ENCODE results near the gene PRKCQ. TPM values are rescaled to one million over a fixed set of nuclear protein-coding genes. Genes with fewer than 3 reads are reported as not detected.

Gene PRKCQ
- total RNA-seq, 1 experiment from 2014 or later, result 4.0 TPM

DNA sequence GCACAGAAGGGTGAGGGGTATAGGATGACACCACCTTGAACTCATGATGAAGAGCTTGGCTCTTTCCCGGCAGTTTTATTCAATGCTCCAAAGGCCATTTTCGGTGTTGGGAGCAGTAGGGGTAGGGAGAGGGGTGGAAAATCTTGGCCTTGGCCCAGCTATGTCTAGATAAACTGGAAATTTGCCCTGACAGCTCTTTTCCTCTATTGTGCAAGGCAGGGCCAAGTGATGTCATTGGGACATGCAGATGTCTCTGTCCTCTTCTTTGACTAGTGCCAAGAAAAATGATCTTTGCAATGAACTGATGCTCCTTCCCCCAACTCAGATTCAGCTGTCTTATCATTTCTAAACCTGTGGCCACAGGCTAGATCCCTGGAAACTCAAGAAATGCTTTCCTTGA lies 27.7 kb upstream of the PRKCQ start:
- no peak overlapping the region for H3K4me3 ChIP-seq
- H3K36me3 ChIP-seq (ENCODE audit: low read depth), result no peaks in the 10 kb centered on the region
- H3F3A ChIP-seq (ENCODE audit: insufficient read depth, low read depth), result no peaks in the 10 kb centered on the region
- BruUV-seq (replicated peaks), result no TSS peak
- H3K27ac ChIP-seq, result no peak overlapping the region
- H3K4me1 ChIP-seq (replicated peaks; ENCODE audit: insufficient read depth), result no peaks in the 10 kb centered on the region
- no peaks in the 10 kb centered on the region for H3K79me2 ChIP-seq (ENCODE audit: low read depth)
- TF ChIP-seq, protein P1, sequence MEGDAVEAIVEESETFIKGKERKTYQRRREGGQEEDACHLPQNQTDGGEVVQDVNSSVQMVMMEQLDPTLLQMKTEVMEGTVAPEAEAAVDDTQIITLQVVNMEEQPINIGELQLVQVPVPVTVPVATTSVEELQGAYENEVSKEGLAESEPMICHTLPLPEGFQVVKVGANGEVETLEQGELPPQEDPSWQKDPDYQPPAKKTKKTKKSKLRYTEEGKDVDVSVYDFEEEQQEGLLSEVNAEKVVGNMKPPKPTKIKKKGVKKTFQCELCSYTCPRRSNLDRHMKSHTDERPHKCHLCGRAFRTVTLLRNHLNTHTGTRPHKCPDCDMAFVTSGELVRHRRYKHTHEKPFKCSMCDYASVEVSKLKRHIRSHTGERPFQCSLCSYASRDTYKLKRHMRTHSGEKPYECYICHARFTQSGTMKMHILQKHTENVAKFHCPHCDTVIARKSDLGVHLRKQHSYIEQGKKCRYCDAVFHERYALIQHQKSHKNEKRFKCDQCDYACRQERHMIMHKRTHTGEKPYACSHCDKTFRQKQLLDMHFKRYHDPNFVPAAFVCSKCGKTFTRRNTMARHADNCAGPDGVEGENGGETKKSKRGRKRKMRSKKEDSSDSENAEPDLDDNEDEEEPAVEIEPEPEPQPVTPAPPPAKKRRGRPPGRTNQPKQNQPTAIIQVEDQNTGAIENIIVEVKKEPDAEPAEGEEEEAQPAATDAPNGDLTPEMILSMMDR (conservative IDR thresholded peaks at IDR 0.05), result no peak
- no peak for TF ChIP-seq EZH2 (IDR thresholded peaks at IDR 0.05; ENCODE audit: low read depth)
- no peak overlapping the region for H2AFZ ChIP-seq
- no peaks in the 10 kb centered on the region for H4K20me1 ChIP-seq (ENCODE audit: insufficient read depth)
- DNase-seq, result no peak
- H3K27me3 ChIP-seq (ENCODE audit: insufficient read depth, low read depth), result peaks cover 3% of the 10 kb centered on the region; the same call in 1 of the 2 replicates
- no peaks in the 10 kb centered on the region for H3K9me3 ChIP-seq (ENCODE audit: insufficient read depth, low read depth)
- H3K4me2 ChIP-seq, result no peak overlapping the region
- H3K9me2 ChIP-seq (ENCODE audit: insufficient read depth), result no peaks in the 10 kb centered on the region
- ChIA-PET POLR2A (ENCODE audit: unreplicated experiment) (no interaction called here), CTCF (interaction anchor here (0.6 kb wide), 1 partner anchor 1437 kb away, joined by 3 read pairs; no protein-coding TSS in a partner anchor)
- intact Hi-C loops (cut with micrococcal nuclease; ENCODE audit: unreplicated experiment), result no loop called here

DNA sequence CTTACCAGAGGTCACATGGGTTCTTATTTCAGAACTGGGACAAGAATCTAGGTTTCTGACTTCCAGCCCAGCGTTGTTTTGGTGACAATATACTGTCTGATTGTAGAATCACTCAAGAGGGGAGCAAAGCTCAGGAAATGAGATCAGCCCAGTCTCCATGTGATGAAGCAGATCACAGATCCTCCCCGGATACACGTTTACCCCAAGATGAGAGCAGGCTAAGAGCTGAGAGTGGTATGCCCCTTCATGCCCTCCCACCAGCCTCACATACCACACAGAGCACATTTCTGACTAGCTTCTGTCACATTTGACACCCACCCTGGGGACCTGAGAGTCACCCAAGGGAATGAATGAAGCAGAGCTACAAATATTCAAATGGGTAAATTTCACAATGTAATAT lies 27.1 kb upstream of the PRKCQ start:
- no peaks in the 10 kb centered on the region for H3K9me3 ChIP-seq (ENCODE audit: insufficient read depth, low read depth)
- H3K27me3 ChIP-seq (ENCODE audit: insufficient read depth, low read depth), result peaks cover 3% of the 10 kb centered on the region; the same call in 1 of the 2 replicates
- CTCF ChIA-PET, result interaction anchor here (0.6 kb wide), 1 partner anchor 1436 kb away, joined by 3 read pairs; no protein-coding TSS in a partner anchor
- no peaks in the 10 kb centered on the region for H3K9me2 ChIP-seq (ENCODE audit: insufficient read depth)
- BruUV-seq (replicated peaks), result no TSS peak
- H3F3A ChIP-seq (ENCODE audit: insufficient read depth, low read depth), result no peaks in the 10 kb centered on the region
- no peaks in the 10 kb centered on the region for H3K36me3 ChIP-seq (ENCODE audit: low read depth)
- intact Hi-C loops (cut with micrococcal nuclease; ENCODE audit: unreplicated experiment), result no loop called here
- no peak overlapping the region for H3K4me3 ChIP-seq
- POLR2A ChIA-PET (ENCODE audit: unreplicated experiment), result no interaction called here
- H3K4me1 ChIP-seq (replicated peaks; ENCODE audit: insufficient read depth), result no peaks in the 10 kb centered on the region
- H3K4me2 ChIP-seq, result no peak overlapping the region
- H3K79me2 ChIP-seq (ENCODE audit: low read depth), result no peaks in the 10 kb centered on the region
- H2AFZ ChIP-seq, result no peak overlapping the region
- no peak overlapping the region for H3K27ac ChIP-seq
- TF ChIP-seq, protein P1 (conservative IDR thresholded peaks at IDR 0.05), result no peak
- no peak for TF ChIP-seq EZH2 (IDR thresholded peaks at IDR 0.05; ENCODE audit: low read depth)
- DNase-seq, result no peak
- no peaks in the 10 kb centered on the region for H4K20me1 ChIP-seq (ENCODE audit: insufficient read depth)

DNA sequence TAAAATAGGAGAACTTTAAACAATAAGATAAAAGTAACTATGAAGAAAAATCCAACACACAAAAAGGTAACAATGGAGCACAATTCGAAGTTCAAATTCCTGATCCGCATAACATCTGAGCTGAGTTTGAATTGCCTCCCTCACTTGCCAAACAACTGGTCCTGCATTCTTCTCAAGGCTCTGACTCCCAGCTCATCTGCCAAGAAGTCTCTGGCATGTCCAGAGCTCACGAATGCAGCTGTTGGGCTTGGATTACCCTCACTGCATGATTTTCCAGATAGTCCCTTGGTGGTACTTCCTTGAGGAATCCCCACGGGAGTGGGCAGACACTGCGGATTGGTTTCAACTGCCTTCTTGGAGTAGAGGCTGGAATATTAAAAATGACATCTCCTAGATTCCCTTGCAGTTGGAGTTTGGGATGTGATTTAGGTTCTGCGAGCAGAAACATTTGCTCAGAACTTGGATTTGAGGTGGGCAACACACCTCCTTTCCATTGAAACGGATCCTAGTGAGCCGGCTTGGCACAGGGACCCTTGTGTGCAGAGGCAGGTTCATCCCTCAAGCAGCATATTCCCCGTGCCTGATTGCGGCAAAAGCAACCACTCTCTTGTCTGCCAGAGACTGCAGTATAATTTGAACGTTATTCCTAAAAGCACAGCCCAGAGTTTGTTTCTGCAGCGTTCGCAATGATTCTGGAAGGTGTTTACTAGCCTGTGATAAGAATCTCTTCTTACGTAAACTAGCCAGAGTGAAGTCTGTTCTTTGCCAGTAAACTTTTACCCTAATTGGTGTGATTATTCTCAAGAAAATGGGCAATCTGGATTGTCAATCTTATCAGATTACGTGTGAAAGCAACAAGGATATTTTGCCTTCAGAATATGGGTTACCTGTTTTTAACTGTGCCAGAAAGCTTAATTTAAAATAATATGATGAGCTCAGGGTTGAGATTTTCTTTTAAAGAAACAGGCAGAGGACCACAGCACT lies 23.4 kb upstream of the PRKCQ start:
- CTCF ChIA-PET, result interaction anchor here (1.1 kb wide), 1 partner anchor 64 kb away, joined by 3 read pairs; no protein-coding TSS in a partner anchor
- H3K79me2 ChIP-seq (ENCODE audit: low read depth), result no peaks in the 10 kb centered on the region
- no peaks in the 10 kb centered on the region for H3K27me3 ChIP-seq (ENCODE audit: insufficient read depth, low read depth)
- intact Hi-C loops (cut with micrococcal nuclease; ENCODE audit: unreplicated experiment), result no loop called here
- no peaks in the 10 kb centered on the region for H3K9me3 ChIP-seq (ENCODE audit: insufficient read depth, low read depth)
- H3K4me3 ChIP-seq, result no peak overlapping the region
- H3K36me3 ChIP-seq (ENCODE audit: low read depth), result no peaks in the 10 kb centered on the region
- no peaks in the 10 kb centered on the region for H3K9me2 ChIP-seq (ENCODE audit: insufficient read depth)
- BruUV-seq (replicated peaks), result no TSS peak
- H3K4me1 ChIP-seq (replicated peaks; ENCODE audit: insufficient read depth), result no peaks in the 10 kb centered on the region
- no peak overlapping the region for H2AFZ ChIP-seq
- no peaks in the 10 kb centered on the region for H3F3A ChIP-seq (ENCODE audit: insufficient read depth, low read depth)
- H4K20me1 ChIP-seq (ENCODE audit: insufficient read depth), result no peaks in the 10 kb centered on the region
- H3K27ac ChIP-seq, result no peak overlapping the region
- no peak overlapping the region for H3K4me2 ChIP-seq
- POLR2A ChIA-PET (ENCODE audit: unreplicated experiment), result no interaction called here
- DNase-seq, result no peak
- TF ChIP-seq EZH2 (IDR thresholded peaks at IDR 0.05; ENCODE audit: low read depth), result no peak
- TF ChIP-seq, protein P1 (conservative IDR thresholded peaks at IDR 0.05), result no peak
